NT2/D1 (cell line): ENCODE measurements around the gene DDX1.

Source experiments
- YY1 ChIP-seq: IDR thresholded peaks from 2 replicates; pipeline ENCODE4 v1.6.1; 2011; ENCODE audit not compliant: insufficient read length, insufficient read depth
- ZNF274 ChIP-seq: IDR thresholded peaks from 2 replicates; pipeline ENCODE4 v1.6.1; 2011; ENCODE audit warnings: mild to moderate bottlenecking, low read depth, low read length

GRCh38 chr2:15652252-15652651 lies 60.6 kb downstream of the DDX1 start:
- TF ChIP-seq ZNF274 (no peak), YY1 (no peak)
